DOHH2 (cell line): ENCODE results near the gene MKLN1.

Experiments used
- H3F3A ChIP-seq: fragments of 200-600 bp; sonication (generic), shearing (Covaris generic); 2 replicates; pipeline ENCODE4 v1.6.0; 2016; ENCODE audit warnings: antibody characterized with exemption, mild to moderate bottlenecking; ENCODE audit not compliant: control insufficient read depth, insufficient read depth
- H3K27ac ChIP-seq: fragments of 200-600 bp; sonication (generic); 2 replicates; pipeline ENCODE4 v1.5.1; 2014; ENCODE audit warnings: low read depth, mild to moderate bottlenecking, low read length, moderate library complexity
- H3K27me3 ChIP-seq: fragments of 200-600 bp; sonication (generic); 2 replicates; pipeline ENCODE4 v1.6.1; 2014; ENCODE audit warnings: mild to moderate bottlenecking, low read length, mixed read lengths; ENCODE audit not compliant: control insufficient read depth
- H3K36me3 ChIP-seq: fragments of 200-600 bp; sonication (generic); 2 replicates; pipeline ENCODE4 v1.6.1; 2014; ENCODE audit warnings: mild to moderate bottlenecking, low read length, moderate library complexity, mixed read lengths; ENCODE audit not compliant: control insufficient read depth
- H3K4me1 ChIP-seq: fragments of 200-600 bp; sonication (generic); 2 replicates; pipeline ENCODE4 v1.6.1; 2014; ENCODE audit warnings: mild to moderate bottlenecking, low read length, mixed read lengths; ENCODE audit not compliant: control insufficient read depth
- H3K4me2 ChIP-seq: fragments of 200-600 bp; sonication (generic); 2 replicates; pipeline ENCODE4 v1.6.0; 2014; ENCODE audit warnings: mild to moderate bottlenecking, low read length, moderate library complexity
- H3K4me3 ChIP-seq: fragments of 200-600 bp; sonication (generic); 2 replicates; pipeline ENCODE4 v1.5.1; 2014; ENCODE audit warnings: mild to moderate bottlenecking, low read length, mixed read lengths
- H3K79me2 ChIP-seq: fragments of 200-600 bp; sonication (generic); 2 replicates; pipeline ENCODE4 v1.6.1; 2014; ENCODE audit warnings: mild to moderate bottlenecking, low read length, mixed read lengths; ENCODE audit not compliant: control insufficient read depth
- H3K9me2 ChIP-seq: fragments of 200-600 bp; sonication (generic); replicated peaks from 2 replicates; pipeline ENCODE4 v1.6.1; 2014; ENCODE audit warnings: mild to moderate bottlenecking, low read length, mixed read lengths; ENCODE audit not compliant: control insufficient read depth
- H3K9me3 ChIP-seq: fragments of 200-600 bp; sonication (generic); 2 replicates; pipeline ENCODE4 v1.6.1; 2014; ENCODE audit warnings: antibody characterized with exemption, low read length, mixed read lengths; ENCODE audit not compliant: control insufficient read depth, insufficient read depth
- H4K20me1 ChIP-seq: fragments of 200-600 bp; sonication (generic); 2 replicates; pipeline ENCODE4 v1.6.0; 2014; ENCODE audit warnings: low read depth, mild to moderate bottlenecking, antibody characterized with exemption, low read length, moderate library complexity; ENCODE audit not compliant: control insufficient read depth, insufficient read depth
- EZH2phosphoT487 ChIP-seq: fragments of 200-600 bp; sonication (generic); IDR thresholded peaks from 2 replicates; pipeline ENCODE4 v1.6.1; 2017; ENCODE audit warnings: borderline replicate concordance, mild to moderate bottlenecking, antibody characterized with exemption, low read length, moderate library complexity, mixed read lengths
- TF ChIP-seq, protein P1 (sequence below): fragments of 200-600 bp; sonication (generic); IDR thresholded peaks from one replicate; pipeline ENCODE4 v1.5.1; 2014; ENCODE audit warnings: antibody characterized with exemption, mild to moderate bottlenecking, low read depth, low read length; ENCODE audit not compliant: poor library complexity, severe bottlenecking

The MKLN1 gene

DNA sequence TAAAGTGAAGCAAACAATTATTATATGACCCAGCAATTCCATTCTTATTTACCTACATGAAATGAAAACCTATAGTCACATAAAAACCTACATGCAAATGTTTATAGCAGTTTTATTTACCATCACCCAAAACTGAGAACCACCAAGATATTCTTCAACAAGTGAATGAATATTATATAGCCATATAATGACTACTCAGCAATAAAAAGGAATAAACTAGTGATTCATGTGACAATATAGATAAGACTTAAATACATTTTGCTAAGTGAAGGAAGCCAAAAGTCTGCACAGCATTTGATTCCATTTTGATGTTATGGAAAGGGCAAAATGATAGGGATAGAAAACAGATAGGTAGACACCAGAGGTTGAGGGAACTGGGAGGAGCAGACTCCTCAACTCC, 197.0 kb downstream of the MKLN1 start:
- no peaks in the 10 kb centered on the region for H3K9me2 ChIP-seq
- no peak overlapping the region for H3K4me3 ChIP-seq
- no peaks in the 10 kb centered on the region for H3F3A ChIP-seq
- H4K20me1 ChIP-seq, result no peaks in the 10 kb centered on the region
- H3K27ac ChIP-seq, result no peak overlapping the region
- no peaks in the 10 kb centered on the region for H3K9me3 ChIP-seq
- no peaks in the 10 kb centered on the region for H3K36me3 ChIP-seq
- no peaks in the 10 kb centered on the region for H3K27me3 ChIP-seq
- no peak overlapping the region for H3K4me2 ChIP-seq
- no peaks in the 10 kb centered on the region for H3K79me2 ChIP-seq
- no peaks in the 10 kb centered on the region for H3K4me1 ChIP-seq
- no peak for TF ChIP-seq EZH2phosphoT487
- TF ChIP-seq, protein P1, sequence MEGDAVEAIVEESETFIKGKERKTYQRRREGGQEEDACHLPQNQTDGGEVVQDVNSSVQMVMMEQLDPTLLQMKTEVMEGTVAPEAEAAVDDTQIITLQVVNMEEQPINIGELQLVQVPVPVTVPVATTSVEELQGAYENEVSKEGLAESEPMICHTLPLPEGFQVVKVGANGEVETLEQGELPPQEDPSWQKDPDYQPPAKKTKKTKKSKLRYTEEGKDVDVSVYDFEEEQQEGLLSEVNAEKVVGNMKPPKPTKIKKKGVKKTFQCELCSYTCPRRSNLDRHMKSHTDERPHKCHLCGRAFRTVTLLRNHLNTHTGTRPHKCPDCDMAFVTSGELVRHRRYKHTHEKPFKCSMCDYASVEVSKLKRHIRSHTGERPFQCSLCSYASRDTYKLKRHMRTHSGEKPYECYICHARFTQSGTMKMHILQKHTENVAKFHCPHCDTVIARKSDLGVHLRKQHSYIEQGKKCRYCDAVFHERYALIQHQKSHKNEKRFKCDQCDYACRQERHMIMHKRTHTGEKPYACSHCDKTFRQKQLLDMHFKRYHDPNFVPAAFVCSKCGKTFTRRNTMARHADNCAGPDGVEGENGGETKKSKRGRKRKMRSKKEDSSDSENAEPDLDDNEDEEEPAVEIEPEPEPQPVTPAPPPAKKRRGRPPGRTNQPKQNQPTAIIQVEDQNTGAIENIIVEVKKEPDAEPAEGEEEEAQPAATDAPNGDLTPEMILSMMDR, result no peak

DNA sequence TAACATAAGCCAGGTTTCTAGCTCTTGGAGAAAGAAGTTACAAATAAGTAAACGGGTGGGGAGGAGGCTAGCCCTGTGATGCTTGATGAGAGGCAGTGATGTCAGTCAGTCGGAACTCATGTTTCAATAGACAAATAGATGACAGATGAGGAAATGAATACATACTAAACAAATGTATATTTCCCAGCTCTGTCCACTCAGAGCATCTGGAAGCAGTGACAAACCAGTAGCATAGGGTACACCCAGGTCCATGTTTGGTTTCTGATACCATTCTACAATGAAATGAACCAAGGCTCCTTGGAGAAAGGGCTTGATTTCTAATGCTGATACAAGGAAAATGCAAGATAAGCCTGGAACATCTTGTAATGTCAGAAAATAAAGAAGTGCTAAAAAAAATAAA, 198.1 kb downstream of the MKLN1 start:
- no peak for TF ChIP-seq EZH2phosphoT487
- Histone ChIP-seq H3K36me3 (no peaks in the 10 kb centered on the region), H3K4me1 (no peaks in the 10 kb centered on the region), H3K9me2 (no peaks in the 10 kb centered on the region), H3K27me3 (no peaks in the 10 kb centered on the region), H4K20me1 (no peaks in the 10 kb centered on the region), H3F3A (no peaks in the 10 kb centered on the region), H3K4me2 (no peak overlapping the region), H3K27ac (no peak overlapping the region), H3K4me3 (no peak overlapping the region), H3K9me3 (no peaks in the 10 kb centered on the region), H3K79me2 (no peaks in the 10 kb centered on the region)

DNA sequence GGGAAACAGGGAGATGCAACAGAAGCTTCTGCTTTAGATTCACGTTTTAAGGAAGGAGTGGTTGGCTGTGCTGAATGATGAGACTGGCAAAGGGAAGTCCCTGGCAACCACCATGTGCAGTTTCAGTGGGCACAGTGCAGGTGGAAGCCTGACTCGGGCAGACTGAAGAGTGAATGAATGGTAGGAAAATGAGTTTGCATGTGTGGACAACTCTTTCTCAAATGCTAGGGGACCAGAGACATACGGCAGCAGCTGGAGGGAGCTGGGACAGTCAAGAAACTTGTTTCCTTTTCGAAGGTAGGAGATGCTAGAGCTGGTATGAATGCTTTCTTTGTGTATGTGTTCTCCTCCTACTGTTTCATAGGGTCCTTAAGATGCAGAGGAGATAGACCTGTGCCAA, 199.8 kb downstream of the MKLN1 start:
- H3K9me2 ChIP-seq, result no peaks in the 10 kb centered on the region
- no peak overlapping the region for H3K4me3 ChIP-seq
- H3K9me3 ChIP-seq, result no peaks in the 10 kb centered on the region
- TF ChIP-seq, protein P1, result no peak
- TF ChIP-seq EZH2phosphoT487, result no peak
- no peak overlapping the region for H3K27ac ChIP-seq
- no peaks in the 10 kb centered on the region for H3K79me2 ChIP-seq
- H3K27me3 ChIP-seq, result no peaks in the 10 kb centered on the region
- H3F3A ChIP-seq, result no peaks in the 10 kb centered on the region
- H3K4me2 ChIP-seq, result no peak overlapping the region
- no peaks in the 10 kb centered on the region for H4K20me1 ChIP-seq
- H3K4me1 ChIP-seq, result no peaks in the 10 kb centered on the region
- H3K36me3 ChIP-seq, result no peaks in the 10 kb centered on the region

DNA sequence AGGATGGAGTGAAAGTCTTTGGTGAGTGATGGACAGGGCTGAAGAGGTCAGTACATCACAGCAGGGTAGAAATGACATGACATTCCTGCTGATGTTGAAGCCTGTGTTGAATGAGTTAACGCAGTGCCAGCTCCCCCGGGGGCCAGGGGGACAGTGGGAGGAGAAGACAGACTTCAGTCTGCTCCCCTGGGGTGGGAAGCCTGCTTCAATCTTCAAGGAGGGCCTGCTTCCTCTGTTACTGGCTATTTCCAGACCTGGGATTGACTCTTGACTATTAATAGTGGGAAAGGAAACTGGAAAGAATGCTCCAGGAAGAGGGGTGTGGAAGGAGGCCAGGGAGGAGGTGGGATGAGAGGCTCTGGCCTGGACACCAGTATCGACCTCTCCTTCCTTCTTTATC, 201.5 kb downstream of the MKLN1 start:
- H3K4me1 ChIP-seq, result no peaks in the 10 kb centered on the region
- H3K36me3 ChIP-seq, result no peaks in the 10 kb centered on the region
- H3K27ac ChIP-seq, result no peak overlapping the region
- H3K4me3 ChIP-seq, result no peak overlapping the region
- no peaks in the 10 kb centered on the region for H4K20me1 ChIP-seq
- no peaks in the 10 kb centered on the region for H3K79me2 ChIP-seq
- H3K27me3 ChIP-seq, result no peaks in the 10 kb centered on the region
- H3K9me2 ChIP-seq, result no peaks in the 10 kb centered on the region
- H3K4me2 ChIP-seq, result no peak overlapping the region
- H3F3A ChIP-seq, result no peaks in the 10 kb centered on the region
- TF ChIP-seq, protein P1, result no peak
- TF ChIP-seq EZH2phosphoT487, result no peak
- no peaks in the 10 kb centered on the region for H3K9me3 ChIP-seq
